ENCODE results near the gene POU6F2. TPM values are rescaled to one million over a fixed set of nuclear protein-coding genes. Genes with fewer than 3 reads are reported as not detected.

POU6F2 gene
- total RNA-seq, 4 donors from 2014 or later: 0.48 to 0.82 TPM; not detected in 2

DNA sequence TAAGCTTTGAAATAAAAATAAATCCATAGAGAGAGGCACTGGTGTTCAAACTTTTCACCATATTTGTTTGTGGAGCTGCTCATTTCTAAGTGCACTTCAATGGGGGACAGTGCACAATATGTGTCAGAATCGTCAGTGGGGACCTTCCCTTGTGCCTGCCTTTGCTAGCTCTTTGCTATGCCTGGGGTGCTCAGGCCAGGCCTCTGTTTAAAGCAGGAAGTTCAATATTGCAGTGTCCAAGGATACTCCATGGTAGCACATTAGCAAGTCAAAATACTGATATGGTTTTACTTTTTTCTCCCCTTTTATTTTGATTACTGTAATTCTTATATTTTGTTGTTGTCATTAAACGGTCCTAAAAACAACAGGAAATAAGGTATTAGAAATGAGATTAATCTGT is 113.4 kb downstream of the POU6F2 start:
- in situ Hi-C loops (cut with MboI; ENCODE audit: low pct_ligation_motif_present in 1 of 4, low pct_unique_long_range_greater_than_20kb in 1 of 4, low sequenced_read_pairs in 3 of 4) (no loop called here), intact Hi-C loops (cut with DNase I; ENCODE audit: low total_unique reads) (no loop called here)
- no peak for DNase-seq
- Histone ChIP-seq H3K4me1 (no peaks in the 10 kb centered on the region), H3K27ac (no peak overlapping the region), H3K36me3 (no peaks in the 10 kb centered on the region), H3K27me3 (no peaks in the 10 kb centered on the region), H3K4me3 (no peak overlapping the region), H3K9me3 (no peaks in the 10 kb centered on the region)
- TF ChIP-seq POLR2AphosphoS5 (IDR thresholded peaks at IDR 0.05) (no peak), EP300 (IDR thresholded peaks at IDR 0.05; ENCODE audit: low read depth) (no peak), POLR2A (IDR thresholded peaks at IDR 0.05) (no peak)
- TF ChIP-seq, protein P1, sequence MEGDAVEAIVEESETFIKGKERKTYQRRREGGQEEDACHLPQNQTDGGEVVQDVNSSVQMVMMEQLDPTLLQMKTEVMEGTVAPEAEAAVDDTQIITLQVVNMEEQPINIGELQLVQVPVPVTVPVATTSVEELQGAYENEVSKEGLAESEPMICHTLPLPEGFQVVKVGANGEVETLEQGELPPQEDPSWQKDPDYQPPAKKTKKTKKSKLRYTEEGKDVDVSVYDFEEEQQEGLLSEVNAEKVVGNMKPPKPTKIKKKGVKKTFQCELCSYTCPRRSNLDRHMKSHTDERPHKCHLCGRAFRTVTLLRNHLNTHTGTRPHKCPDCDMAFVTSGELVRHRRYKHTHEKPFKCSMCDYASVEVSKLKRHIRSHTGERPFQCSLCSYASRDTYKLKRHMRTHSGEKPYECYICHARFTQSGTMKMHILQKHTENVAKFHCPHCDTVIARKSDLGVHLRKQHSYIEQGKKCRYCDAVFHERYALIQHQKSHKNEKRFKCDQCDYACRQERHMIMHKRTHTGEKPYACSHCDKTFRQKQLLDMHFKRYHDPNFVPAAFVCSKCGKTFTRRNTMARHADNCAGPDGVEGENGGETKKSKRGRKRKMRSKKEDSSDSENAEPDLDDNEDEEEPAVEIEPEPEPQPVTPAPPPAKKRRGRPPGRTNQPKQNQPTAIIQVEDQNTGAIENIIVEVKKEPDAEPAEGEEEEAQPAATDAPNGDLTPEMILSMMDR (IDR thresholded peaks at IDR 0.05): no peak
- 54 to 55% methylated on average over 2 of the region's 2 CpGs for WGBS, 2 donors (ENCODE audit: low coverage in 1 of 2)

DNA sequence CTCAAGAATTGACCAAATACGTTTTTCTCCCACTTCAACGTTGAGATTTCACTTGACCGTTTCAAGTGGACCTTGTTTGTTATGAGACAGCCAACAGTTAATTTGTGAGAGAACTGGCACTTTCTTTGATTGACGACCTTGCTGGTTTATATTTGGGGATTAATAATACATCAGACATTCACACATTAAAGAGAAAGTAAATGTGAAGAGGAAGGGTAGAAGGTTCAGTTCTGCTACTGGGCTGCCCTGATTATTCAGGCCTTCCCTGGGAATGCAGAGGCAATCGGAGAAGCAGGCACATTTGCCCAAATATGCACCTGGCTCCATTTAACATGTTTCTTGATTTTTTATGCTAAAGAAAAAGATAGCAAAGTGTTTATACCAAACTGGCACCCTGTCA is 114.1 kb downstream of the POU6F2 start:
- no peak overlapping the region for H3K27ac ChIP-seq
- no peaks in the 10 kb centered on the region for H3K9me3 ChIP-seq
- H3K27me3 ChIP-seq: no peaks in the 10 kb centered on the region
- in situ Hi-C loops (cut with MboI; ENCODE audit: low pct_ligation_motif_present in 1 of 4, low pct_unique_long_range_greater_than_20kb in 1 of 4, low sequenced_read_pairs in 3 of 4) (no loop called here), intact Hi-C loops (cut with DNase I; ENCODE audit: low total_unique reads) (no loop called here)
- H3K36me3 ChIP-seq: no peaks in the 10 kb centered on the region
- H3K4me3 ChIP-seq: no peak overlapping the region
- DNase-seq: no peak
- TF ChIP-seq POLR2A (IDR thresholded peaks at IDR 0.05) (no peak), EP300 (IDR thresholded peaks at IDR 0.05; ENCODE audit: low read depth) (no peak)
- no peaks in the 10 kb centered on the region for H3K4me1 ChIP-seq
- 84 to 93% methylated on average over 3 to 5 of the region's 5 CpGs for WGBS, 2 donors (ENCODE audit: low coverage in 1 of 2)

DNA sequence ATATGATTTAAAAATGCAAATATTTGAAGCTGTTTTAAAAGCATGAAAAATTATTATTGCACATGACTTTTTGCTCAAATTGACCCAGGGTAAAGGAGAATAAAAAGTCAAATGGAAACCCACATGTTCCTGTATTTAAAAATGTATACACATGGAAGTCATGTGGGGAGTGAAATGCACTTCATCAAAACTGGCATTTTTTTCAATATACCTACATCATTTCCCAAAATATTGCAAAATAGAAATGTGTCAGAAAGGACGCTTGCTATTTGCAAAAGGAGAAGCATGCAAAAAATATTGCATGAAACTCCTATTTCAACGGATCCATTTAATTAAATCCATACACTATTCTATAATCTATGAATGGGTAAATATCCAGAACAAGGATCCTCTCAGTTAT is 117.0 kb downstream of the POU6F2 start:
- in situ Hi-C loops (cut with MboI; ENCODE audit: low pct_ligation_motif_present in 1 of 4, low pct_unique_long_range_greater_than_20kb in 1 of 4, low sequenced_read_pairs in 3 of 4) (no loop called here), intact Hi-C loops (cut with DNase I; ENCODE audit: low total_unique reads) (no loop called here)
- no peak overlapping the region for H3K4me3 ChIP-seq
- DNase-seq: no peak
- TF ChIP-seq EP300 (IDR thresholded peaks at IDR 0.05; ENCODE audit: low read depth) (no peak), POLR2A (IDR thresholded peaks at IDR 0.05) (no peak), POLR2AphosphoS5 (IDR thresholded peaks at IDR 0.05) (no peak)
- TF ChIP-seq, protein P1 (IDR thresholded peaks at IDR 0.05): no peak
- H3K27me3 ChIP-seq: no peaks in the 10 kb centered on the region
- H3K4me1 ChIP-seq: no peaks in the 10 kb centered on the region
- no peak overlapping the region for H3K27ac ChIP-seq
- no peaks in the 10 kb centered on the region for H3K9me3 ChIP-seq
- H3K36me3 ChIP-seq: no peaks in the 10 kb centered on the region
- WGBS, 2 donors (ENCODE audit: low coverage in 1 of 2): 74 to 83% methylated on average over 2 of the region's 2 CpGs

DNA sequence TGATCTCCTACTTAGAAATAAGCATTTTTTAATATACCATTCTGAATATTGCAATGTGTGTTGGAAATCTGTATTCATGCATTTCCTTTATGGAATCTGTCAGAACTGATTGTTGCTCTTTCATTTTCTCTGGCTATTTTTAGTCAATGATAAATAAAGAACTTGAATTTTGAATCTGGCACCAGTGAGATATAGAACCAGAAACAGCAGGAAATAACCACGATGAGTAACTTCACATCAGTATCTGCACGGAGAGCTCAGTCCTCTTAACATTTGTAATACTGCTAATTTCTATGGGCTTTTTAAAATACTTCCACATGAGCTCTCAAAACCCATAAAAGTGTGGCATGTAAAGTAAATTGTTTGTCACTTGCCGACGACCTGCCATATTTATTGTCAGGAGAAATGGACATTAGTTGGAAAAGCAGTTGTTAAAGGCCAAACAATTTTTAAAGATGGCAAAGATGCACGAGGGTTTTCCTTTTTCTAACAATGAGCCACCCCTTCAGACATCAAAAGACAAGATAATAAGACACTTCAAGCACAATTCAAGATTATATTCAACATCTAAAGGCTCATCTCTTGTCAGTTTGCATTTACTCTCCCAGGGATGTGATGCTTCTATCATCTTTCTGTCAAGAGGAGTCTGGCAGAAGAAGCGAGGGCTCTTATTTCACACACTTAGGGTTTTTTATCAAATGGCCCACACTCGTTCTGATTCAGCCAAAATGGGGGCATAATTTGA is 118.3 kb downstream of the POU6F2 start:
- 49 to 53% methylated on average over 7 of the region's 7 CpGs for WGBS, 2 donors (ENCODE audit: low coverage in 1 of 2)
- H3K27ac ChIP-seq: no peak overlapping the region

More for the DNA sequence above, 118.3 kb downstream of the POU6F2 start:
- no peaks in the 10 kb centered on the region for H3K36me3 ChIP-seq
- no peaks in the 10 kb centered on the region for H3K9me3 ChIP-seq
- no peak for DNase-seq
- intact Hi-C loops (cut with DNase I; ENCODE audit: low total_unique reads) (no loop called here), in situ Hi-C loops (cut with MboI; ENCODE audit: low pct_ligation_motif_present in 1 of 4, low pct_unique_long_range_greater_than_20kb in 1 of 4, low sequenced_read_pairs in 3 of 4) (no loop called here)
- H3K4me1 ChIP-seq: no peaks in the 10 kb centered on the region
- H3K27me3 ChIP-seq: no peaks in the 10 kb centered on the region
- H3K4me3 ChIP-seq: no peak overlapping the region
- TF ChIP-seq POLR2AphosphoS5 (IDR thresholded peaks at IDR 0.05) (no peak), EP300 (IDR thresholded peaks at IDR 0.05; ENCODE audit: low read depth) (no peak), POLR2A (IDR thresholded peaks at IDR 0.05) (no peak)
- TF ChIP-seq, protein P1 (IDR thresholded peaks at IDR 0.05): no peak

Data from transverse colon (tissue), 4 donors.